GM18873 (cell line): ENCODE measurements around the gene OSBP2.
"Not testable (repeated sequence)": the region's sequence is repeated elsewhere in the genome, so short reads cannot be mapped to it uniquely, and the experiment has no call there.

Source experiments
- ATAC-seq: cut with Tn5 transposase; IDR thresholded peaks from one replicate; pipeline ENCODE4 v1.9.1; 2021; ENCODE audit warnings: mild to moderate bottlenecking, moderate library complexity, moderate number of reproducible peaks; ENCODE audit not compliant: unreplicated experiment, low FRiP score

The OSBP2 gene

GRCh38 chr22:30754521-30754920 lies 59.8 kb downstream of the OSBP2 start:
- no peak for ATAC-seq

DNA sequence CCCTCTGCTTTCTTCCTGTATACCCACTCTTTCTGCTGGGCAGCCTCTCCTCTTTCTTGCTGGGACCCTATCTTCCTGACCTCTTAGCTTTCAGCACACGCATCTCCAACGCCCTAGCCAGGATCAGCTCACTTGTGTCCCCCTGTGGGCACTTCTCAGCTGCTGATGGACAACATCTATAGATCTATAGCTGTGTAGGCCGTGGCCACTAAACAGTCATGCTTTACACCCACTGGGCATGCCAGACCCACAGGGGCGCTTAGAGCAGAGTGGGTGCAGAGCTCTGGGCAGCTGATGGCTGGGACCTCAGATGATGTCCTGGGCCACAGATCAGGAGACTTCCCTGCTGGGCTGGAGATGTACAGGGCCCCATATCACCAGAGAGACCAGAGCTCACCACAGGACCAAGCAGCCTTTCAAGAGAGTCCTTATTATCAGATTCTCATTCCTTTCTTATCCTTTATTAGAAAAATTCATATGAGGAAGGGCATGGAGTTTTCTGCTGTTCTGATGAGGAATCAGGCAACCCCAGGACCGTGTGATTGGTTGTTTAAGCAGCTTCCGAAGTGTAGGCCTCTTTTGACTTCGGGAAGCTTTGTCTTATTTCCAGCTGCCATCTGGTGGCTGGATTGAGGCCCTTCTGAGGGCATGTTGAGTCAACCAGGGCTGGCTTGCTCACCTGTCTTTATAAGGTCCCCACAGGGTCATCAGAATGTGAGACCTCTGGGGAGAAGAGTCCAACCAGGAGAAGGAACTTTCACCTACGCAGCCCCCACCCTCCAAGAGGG lies 60.5 kb downstream of the OSBP2 start:
- no peak for ATAC-seq

DNA sequence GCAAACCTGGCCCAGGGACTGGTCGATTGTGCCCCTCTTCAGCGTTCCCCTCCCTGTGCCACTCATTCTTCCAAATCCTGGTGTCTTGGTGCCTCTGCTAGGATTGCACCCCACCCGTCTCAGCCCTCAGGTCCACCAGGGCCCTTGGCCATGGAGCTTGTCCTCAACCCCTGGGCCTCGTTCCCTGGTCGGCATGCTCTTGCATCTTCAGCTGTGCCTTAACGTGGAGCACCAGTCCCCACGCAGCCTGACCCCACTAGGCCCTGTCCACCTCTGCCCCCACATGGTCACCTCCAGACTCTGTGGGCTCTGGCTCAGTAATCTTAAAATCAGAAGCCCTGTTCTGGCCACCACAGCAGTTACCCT lies 61.1 kb downstream of the OSBP2 start:
- no peak for ATAC-seq

GRCh38 chr22:30763815-30764673 lies 69.4 kb downstream of the OSBP2 start:
- ATAC-seq = no peak

GRCh38 chr22:30767661-30768060 lies 73.0 kb downstream of the OSBP2 start:
- ATAC-seq = no peak

DNA sequence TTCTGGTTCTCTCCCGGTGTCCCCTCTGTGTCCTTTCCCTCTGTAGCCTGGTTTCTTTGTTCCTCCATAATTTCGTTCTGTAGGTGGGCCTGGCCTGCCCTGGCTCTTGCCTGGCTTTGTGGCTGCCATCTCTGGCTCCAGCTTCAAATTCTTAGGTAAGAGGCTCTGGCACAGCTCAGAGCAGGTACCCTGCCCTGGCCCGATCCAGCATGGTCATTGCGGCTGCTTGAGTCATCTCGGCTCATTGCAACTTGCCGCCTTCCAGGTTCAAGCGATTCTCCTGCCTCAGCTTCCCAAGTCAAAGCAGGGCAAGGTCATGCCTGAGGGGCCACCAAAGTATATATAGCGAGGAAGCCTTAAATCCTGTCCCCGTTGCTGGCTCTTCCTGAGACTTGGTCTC lies 76.0 kb downstream of the OSBP2 start:
- ATAC-seq = no peak

DNA sequence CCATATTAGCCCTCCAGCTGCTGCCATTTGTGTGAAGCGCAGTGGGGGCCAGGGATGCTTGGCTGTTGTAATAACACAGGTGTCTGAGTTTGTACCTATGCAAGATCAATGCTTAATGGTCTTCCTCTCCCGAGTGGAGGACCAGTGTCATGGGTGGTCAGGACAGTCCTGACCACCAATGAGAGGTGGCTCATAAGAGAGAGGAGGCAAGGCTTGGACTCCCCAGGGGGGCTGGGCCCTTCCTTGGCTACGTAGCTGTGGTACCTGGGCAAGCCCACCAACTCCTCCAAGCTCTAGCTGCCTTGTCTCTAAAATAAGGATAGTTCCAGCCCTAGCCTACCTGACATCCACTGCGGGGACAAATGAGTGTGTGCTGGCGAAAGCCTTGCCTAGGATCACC lies 79.2 kb downstream of the OSBP2 start:
- no peak for ATAC-seq

DNA sequence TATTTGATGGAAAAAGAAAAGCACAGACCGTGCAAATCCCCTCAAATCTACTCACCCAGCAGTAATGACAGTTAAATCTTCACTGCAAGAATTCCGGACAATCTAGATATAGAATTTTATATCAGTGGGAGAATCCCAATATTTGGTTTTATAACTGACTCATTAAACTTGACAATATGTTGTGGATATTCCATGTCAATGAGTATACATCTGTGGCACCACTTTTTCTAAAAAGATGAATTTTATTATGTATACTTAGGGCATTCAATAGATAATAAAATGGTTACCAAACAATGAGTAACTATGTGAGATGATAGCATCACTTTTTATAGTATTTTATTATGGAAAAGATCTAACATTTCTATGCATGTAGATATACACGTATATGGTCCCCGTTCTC lies 79.9 kb downstream of the OSBP2 start:
- ATAC-seq = no peak

DNA sequence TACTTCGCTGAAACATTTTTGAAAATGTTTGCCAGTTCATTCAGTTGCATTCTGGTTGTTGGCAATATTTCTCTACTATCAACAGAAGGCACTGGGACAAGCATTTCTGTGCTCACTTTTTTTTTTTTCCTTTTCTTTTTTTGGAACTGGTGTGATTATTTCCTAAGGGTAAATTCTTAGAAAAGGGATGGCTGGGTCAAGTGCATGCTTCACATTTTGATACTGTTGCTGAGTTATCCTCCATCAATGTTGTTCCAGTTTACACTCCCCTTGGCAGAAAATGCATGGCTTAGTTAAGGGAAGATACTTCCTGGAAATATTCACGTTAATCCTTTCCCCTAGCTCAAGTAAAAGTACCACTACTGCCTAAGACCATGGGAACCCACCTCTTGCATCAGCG lies 81.8 kb downstream of the OSBP2 start:
- ATAC-seq = no peak

DNA sequence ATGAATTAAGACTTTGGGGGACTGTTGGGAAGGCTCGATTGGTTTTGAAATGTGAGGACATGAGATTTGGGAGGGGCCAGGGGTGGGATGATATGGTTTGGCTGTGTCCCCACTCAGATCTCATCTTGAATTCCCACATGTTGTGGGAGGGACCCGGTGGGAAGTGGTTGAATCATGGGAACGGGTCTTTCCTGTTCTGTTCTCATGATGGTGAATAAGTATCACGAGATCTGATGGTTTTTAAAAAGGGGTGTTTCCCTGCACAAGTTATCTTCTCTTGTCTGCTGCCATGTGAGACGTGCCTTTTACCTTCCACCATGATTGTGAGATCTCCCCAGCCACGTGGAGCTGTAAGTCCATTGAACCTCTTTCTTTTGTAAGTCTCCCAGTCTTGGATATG lies 82.5 kb downstream of the OSBP2 start:
- not testable (repeated sequence) for ATAC-seq

DNA sequence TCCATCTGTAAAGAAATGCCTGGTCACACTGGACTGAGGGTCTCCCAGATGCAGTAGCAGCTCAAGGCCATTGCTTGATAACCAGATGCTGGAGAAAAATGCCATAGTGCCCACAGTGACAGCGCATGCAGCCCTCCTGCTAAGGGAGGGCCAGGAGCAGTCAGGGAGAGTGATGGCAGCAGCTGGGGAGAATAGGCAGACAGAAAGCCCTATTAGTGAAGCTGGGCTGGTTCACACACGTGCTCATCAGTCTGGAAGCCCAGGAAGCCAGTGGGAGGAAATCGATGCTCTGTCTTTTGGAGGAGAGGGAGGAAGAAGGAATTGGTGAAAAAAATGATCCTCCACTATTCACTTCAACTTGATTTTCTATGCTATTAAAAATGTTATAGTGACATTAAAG lies 82.9 kb downstream of the OSBP2 start:
- no peak for ATAC-seq

DNA sequence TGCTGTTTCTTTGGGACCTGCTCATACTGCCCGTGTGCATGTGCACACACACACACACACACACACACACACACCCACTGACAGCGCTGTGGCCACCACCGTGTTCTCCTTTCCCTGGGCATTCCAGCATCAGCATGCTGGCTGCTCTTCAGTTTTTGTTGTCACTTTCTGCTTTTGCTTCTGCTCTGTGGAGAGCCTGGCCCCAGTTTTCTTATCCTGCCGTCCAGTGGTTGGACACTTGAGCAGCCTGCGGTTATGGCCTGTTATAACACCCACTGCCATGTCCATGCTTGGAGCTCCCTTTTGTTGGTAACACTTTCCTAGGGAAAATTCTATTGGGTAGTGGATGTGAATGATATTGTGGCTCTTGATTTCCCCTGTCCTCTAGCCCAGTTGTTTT lies 83.6 kb downstream of the OSBP2 start:
- no peak for ATAC-seq

DNA sequence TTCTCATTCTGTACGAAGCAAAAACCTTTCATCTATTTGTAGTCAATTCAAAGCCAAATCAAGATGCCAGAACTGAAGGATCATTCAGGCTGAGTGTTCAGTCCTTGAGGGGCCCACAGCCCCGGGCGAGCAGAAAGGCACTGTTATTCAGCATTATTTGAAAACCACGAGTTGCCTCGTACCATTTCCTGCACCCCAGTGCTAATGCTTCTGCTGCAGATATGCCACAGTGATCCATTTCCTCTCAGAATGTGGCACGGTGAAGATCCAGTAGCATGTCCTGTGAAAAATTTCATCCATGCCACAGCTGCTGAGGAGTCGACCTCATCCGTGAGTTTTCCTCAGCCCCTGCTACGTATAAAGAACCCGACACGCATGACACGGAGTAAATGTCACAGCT lies 85.4 kb downstream of the OSBP2 start:
- ATAC-seq = no peak

DNA sequence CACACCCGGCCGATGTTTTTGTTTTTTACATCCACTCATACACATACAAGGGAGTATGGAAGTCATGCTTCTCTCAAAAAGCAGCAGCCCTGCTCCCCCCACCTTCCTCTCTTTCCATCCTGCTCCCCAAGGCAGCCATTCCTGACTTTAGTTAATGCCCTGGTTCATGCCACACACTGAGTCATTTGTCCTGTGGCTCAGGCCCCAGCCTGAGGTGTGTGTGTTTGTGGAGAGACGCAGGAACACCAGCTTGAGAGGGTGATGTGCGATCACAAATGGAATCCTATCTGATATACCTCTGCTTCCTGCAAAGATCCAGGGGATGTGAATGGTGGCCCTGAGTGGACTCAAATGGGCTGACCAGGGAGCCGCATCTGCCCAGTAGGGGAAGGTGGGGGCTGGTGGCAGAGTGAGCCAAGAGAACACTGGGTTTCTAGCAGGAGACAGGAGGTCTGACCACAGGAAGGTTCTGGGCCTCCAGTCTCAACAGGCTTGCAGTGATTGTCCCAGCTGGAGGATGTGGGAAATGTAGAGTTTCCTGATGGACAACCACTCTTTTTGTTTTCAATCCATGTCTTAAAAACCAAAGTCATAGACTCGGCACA lies 86.7 kb downstream of the OSBP2 start:
- ATAC-seq = no peak

DNA sequence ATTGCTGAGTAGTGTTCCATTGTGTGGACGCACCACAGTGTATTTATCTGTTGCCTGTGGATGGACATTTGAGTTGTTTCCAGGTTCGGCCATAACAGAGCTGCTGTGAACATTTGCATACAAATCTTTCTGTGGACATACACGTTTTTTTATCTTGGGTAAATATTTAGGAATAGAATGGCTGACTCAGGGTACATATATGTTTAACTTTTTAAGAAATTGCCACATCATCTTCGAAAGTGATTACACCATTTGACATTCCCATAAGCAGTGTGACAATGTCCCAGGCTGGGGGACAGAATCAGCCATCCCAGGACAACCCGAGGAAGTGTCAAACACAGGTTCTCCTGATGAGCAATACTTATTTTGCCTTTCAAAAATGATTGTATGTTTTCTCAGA lies 87.9 kb downstream of the OSBP2 start:
- no peak for ATAC-seq

DNA sequence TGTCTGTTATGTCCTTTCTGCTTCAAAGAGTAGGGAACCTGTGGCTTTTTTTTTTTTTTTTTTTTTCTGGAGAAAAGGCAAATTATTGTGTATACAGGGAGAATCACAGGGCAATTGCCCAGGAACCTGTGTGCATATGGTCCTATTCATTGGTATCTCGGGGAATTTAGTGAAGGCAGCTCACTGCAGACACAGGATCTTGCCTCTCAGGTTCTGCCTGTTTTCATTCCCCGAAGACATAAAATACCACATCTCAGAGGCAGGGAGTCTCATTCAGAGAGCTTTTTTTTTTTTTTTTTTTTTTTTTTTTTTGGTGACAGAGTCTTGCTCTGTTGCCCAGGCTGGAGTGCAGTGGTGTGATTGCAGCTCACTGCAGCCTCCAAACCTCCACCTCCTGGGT lies 88.3 kb downstream of the OSBP2 start:
- ATAC-seq = no peak

GRCh38 chr22:30785527-30785926 lies 90.9 kb downstream of the OSBP2 start:
- no peak for ATAC-seq

- ATAC-seq = no peak
These were observed 95.7 kb downstream of the OSBP2 start for GRCh38 chr22:30790366-30790765.

DNA sequence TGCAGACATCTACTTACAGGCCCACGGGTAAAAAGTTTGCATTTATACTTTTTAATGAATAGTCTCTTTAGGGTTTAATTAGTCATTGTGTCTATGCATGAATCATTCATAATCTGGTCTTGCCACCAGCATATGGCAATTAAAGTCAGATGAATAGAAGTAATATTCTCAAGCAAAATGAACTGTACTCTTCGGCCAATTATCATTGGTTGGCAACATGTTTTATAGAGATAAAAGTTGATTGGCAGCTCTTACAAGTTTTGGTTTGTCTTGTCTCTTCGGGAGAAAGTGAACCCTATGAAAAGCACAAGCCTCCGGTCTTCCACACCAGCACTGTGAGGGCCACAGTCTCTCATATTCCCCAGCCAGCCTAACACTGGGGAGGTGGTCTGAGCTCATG lies 97.8 kb downstream of the OSBP2 start:
- no peak for ATAC-seq

DNA sequence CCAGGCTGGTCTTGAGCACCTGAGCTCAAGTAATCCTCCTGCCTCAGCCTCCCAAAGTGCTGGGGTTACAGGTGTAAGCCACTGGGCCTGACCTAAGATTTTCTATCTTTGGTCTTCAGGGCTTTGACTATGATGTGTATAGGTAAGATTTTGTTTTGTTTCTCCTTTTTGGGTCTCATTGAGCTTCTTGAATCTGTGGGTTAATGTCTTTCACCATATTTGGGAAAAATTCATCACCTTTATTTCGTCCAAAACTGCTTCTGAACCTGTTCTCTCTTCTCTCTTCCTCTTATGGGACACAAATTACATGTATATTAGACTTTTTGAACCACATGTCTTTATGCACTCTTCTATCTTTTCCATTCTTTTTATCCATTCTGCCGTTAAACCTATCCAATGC lies 100.4 kb downstream of the OSBP2 start:
- ATAC-seq = no peak

DNA sequence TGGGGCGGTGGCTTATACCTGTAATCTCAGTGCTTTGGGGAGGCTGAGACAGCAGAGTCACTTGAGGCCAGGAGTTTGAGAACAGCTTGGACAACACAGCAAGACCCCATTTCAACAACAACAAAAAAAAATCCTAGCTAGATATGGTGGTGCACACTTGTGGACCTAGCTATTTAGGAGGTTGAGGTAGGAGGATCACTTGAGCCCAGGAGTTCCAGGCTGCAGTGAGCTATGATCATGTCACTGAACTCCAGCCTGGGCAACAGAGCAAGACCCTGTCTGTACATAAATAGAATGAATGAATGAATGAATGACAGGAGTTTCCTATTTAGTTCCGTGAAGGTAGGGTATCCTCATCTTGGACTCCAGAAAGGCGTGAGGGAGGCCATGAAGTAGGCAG lies 107.0 kb downstream of the OSBP2 start:
- no peak for ATAC-seq
